ENCODE measurements around the gene MED16. TPM values are rescaled to one million over a fixed set of nuclear protein-coding genes. Genes with fewer than 3 reads are reported as not detected.

The MED16 gene
- total RNA-seq, 1 experiment from 2014 or later, result 69.1 TPM

GRCh38 chr19:925526-926322, 32.7 kb upstream of the MED16 start, which contains the start of gene ARID3A:
Gene ARID3A (plus strand): TSS chr19:926035. CDS start chr19:929529, 3,494 bp downstream.
- peak within 1 kb of the TSS; percentile 98 for H3K4me3 ChIP-seq (ENCODE audit: low read depth, low read length)
- H3K36me3 ChIP-seq (ENCODE audit: control insufficient read depth, insufficient read depth, low read length), result peaks cover 2% of the 10 kb centered on the region
- H3K9me3 ChIP-seq, result no peaks in the 10 kb centered on the region
- no peaks in the 10 kb centered on the region for H3K4me1 Mint-ChIP-seq (ENCODE audit: low read depth, unreplicated experiment)
- peak; percentile 89 to 91 for DNase-seq
- no TSS peak for BruUV-seq (replicated peaks)
- no peaks in the 10 kb centered on the region for H3K27me3 Mint-ChIP-seq (ENCODE audit: insufficient read depth, unreplicated experiment)
- ChIA-PET POLR2A (interaction anchor here (1.0 kb wide), 1 partner anchor 174 kb away, joined by 3 read pairs; no protein-coding TSS in a partner anchor), CTCF (interaction anchor here (1.6 kb wide), 1 partner anchor 58 kb away, joined by 6 read pairs; the partner anchor contains the start of gene WDR18)
- intact Hi-C loops (cut with micrococcal nuclease; ENCODE audit: unreplicated experiment), result loop anchor here (1.0 to 2.0 kb wide), 3 partner anchors 27 to 59 kb away; partner anchors contain the start of gene WDR18
- peak within 1 kb of the TSS; percentile 85 for H3K4me3 Mint-ChIP-seq (ENCODE audit: unreplicated experiment)
- no peaks in the 10 kb centered on the region for H3K27me3 ChIP-seq (replicated peaks; ENCODE audit: control insufficient read depth, insufficient read depth, low read length)
- peaks cover 32% of the 10 kb centered on the region for H3K36me3 Mint-ChIP-seq (ENCODE audit: insufficient read depth, unreplicated experiment)
- peaks cover 33% of the 10 kb centered on the region for H3K4me1 ChIP-seq
- H3K9me3 Mint-ChIP-seq (ENCODE audit: unreplicated experiment), result no peaks in the 10 kb centered on the region
- TF ChIP-seq CTCF (IDR thresholded peaks at IDR 0.05; ENCODE audit: insufficient read depth in 1 of 2, low read depth in 1 of 2, low read length in 1 of 2, severe bottlenecking in 1 of 2, unreplicated experiment in 1 of 2), result no peak
- peak within 1 kb of the TSS; percentile 82 for H3K27ac Mint-ChIP-seq (ENCODE audit: unreplicated experiment)

GRCh38 chr19:925087-925525, 32.1 kb upstream of the MED16 start:
- peak; percentile 68 to 73 for DNase-seq
- POLR2A ChIA-PET, result interaction anchor here (0.6 to 1.0 kb wide), 2 partner anchors 21 to 173 kb away, joined by 3 to 9 read pairs; no protein-coding TSS in a partner anchor
- H3K4me1 ChIP-seq, result peaks cover 32% of the 10 kb centered on the region
- no peak for TF ChIP-seq CTCF (IDR thresholded peaks at IDR 0.05; ENCODE audit: insufficient read depth in 1 of 2, low read depth in 1 of 2, low read length in 1 of 2, severe bottlenecking in 1 of 2, unreplicated experiment in 1 of 2)
- H3K9me3 Mint-ChIP-seq (ENCODE audit: unreplicated experiment), result no peaks in the 10 kb centered on the region
- H3K4me3 Mint-ChIP-seq (ENCODE audit: unreplicated experiment), result peak overlapping the region; percentile 85
- H3K4me3 ChIP-seq (ENCODE audit: low read depth, low read length), result peak overlapping the region; percentile 98
- BruUV-seq (replicated peaks), result no TSS peak
- H3K27ac Mint-ChIP-seq (ENCODE audit: unreplicated experiment), result peak overlapping the region; percentile 82
- H3K36me3 Mint-ChIP-seq (ENCODE audit: insufficient read depth, unreplicated experiment), result peaks cover 26% of the 10 kb centered on the region
- no peaks in the 10 kb centered on the region for H3K4me1 Mint-ChIP-seq (ENCODE audit: low read depth, unreplicated experiment)
- no peaks in the 10 kb centered on the region for H3K27me3 Mint-ChIP-seq (ENCODE audit: insufficient read depth, unreplicated experiment)
- H3K36me3 ChIP-seq (ENCODE audit: control insufficient read depth, insufficient read depth, low read length), result peaks cover 1% of the 10 kb centered on the region
- no peaks in the 10 kb centered on the region for H3K9me3 ChIP-seq
- intact Hi-C loops (cut with micrococcal nuclease; ENCODE audit: unreplicated experiment), result loop anchor here (1.0 to 2.0 kb wide), 3 partner anchors 28 to 59 kb away; partner anchors contain the start of gene WDR18
- H3K27me3 ChIP-seq (replicated peaks; ENCODE audit: control insufficient read depth, insufficient read depth, low read length), result no peaks in the 10 kb centered on the region
- CTCF ChIA-PET, result interaction anchor here (0.6 to 1.6 kb wide), 2 partner anchors 31 to 59 kb away, joined by 3 to 6 read pairs; partner anchors contain the start of gene WDR18

- H3K9me3 Mint-ChIP-seq (ENCODE audit: unreplicated experiment), result no peaks in the 10 kb centered on the region
- H3K4me1 Mint-ChIP-seq (ENCODE audit: low read depth, unreplicated experiment), result no peaks in the 10 kb centered on the region
- H3K36me3 Mint-ChIP-seq (ENCODE audit: insufficient read depth, unreplicated experiment), result peaks cover 21% of the 10 kb centered on the region
- Histone ChIP-seq H3K27me3 (replicated peaks; ENCODE audit: control insufficient read depth, insufficient read depth, low read length) (no peaks in the 10 kb centered on the region), H3K36me3 (ENCODE audit: control insufficient read depth, insufficient read depth, low read length) (peaks cover 1% of the 10 kb centered on the region), H3K4me1 (peaks cover 32% of the 10 kb centered on the region), H3K9me3 (no peaks in the 10 kb centered on the region), H3K4me3 (ENCODE audit: low read depth, low read length) (peak overlapping the region; percentile 98)
- peak; percentile 54 to 62 for DNase-seq
- ChIA-PET CTCF (interaction anchor here (0.5 to 2.3 kb wide), 4 partner anchors 32 to 59 kb away, joined by 3 to 16 read pairs (median 5); partner anchors contain the start of gene WDR18), POLR2A (interaction anchor here (0.6 to 2.1 kb wide), 3 partner anchors 22 to 173 kb away, joined by 3 to 11 read pairs (median 9); partner anchors contain the start of gene WDR18)
- H3K27ac Mint-ChIP-seq (ENCODE audit: unreplicated experiment), result peak overlapping the region; percentile 82
- TF ChIP-seq CTCF (IDR thresholded peaks at IDR 0.05; ENCODE audit: insufficient read depth in 1 of 2, low read depth in 1 of 2, low read length in 1 of 2, severe bottlenecking in 1 of 2, unreplicated experiment in 1 of 2), result no peak
- H3K27me3 Mint-ChIP-seq (ENCODE audit: insufficient read depth, unreplicated experiment), result no peaks in the 10 kb centered on the region
- intact Hi-C loops (cut with micrococcal nuclease; ENCODE audit: unreplicated experiment), result loop anchor here (1.0 to 2.0 kb wide), 3 partner anchors 28 to 60 kb away; partner anchors contain the start of gene WDR18
- no TSS peak for BruUV-seq (replicated peaks)
- peak overlapping the region; percentile 85 for H3K4me3 Mint-ChIP-seq (ENCODE audit: unreplicated experiment)
Observed at GRCh38 chr19:924553-925086, 31.6 kb upstream of the MED16 start.
